Stimulated activated CD4-positive, alpha-beta T cell treated with anti-CD3 and anti-CD28 coated beads, Interleukin-15, amount 100 ng/mL, for 1 hour (primary cell): ENCODE results near the gene TAF10.

Source experiments
- DNase-seq, 2 donors: peaks; one replicate each; pipeline ENCODE4 v3.0.0-alpha.2; 2020; ENCODE audit warnings: low read depth in 1 of 2, low spot score in 1 of 2

TAF10 gene

GRCh38 chr11:6609502-6610015 lies 2.5 kb downstream of the TAF10 start:
- no peak for DNase-seq

- DNase-seq = no peak
Measured at GRCh38 chr11:6608726-6609501, 3.1 kb downstream of the TAF10 start.

- no peak for DNase-seq
Measured at GRCh38 chr11:6608011-6608410, 4.0 kb downstream of the TAF10 start.

- DNase-seq = no peak
Measured at GRCh38 chr11:6607190-6607795, 4.7 kb downstream of the TAF10 start.

GRCh38 chr11:6606471-6607189 lies 5.4 kb downstream of the TAF10 start:
- peak in 1 of 2 donors; percentile 21 for DNase-seq

- no peak for DNase-seq
Measured at GRCh38 chr11:6604790-6605189, 7.2 kb downstream of the TAF10 start.

GRCh38 chr11:6604081-6604626 lies 7.9 kb downstream of the TAF10 start:
- DNase-seq = peak in 1 of 2 donors; percentile 32

GRCh38 chr11:6603287-6604080 lies 8.5 kb downstream of the TAF10 start, which contains the start of the genes ILK and RRP8:
TSS of gene ILK (plus strand) at chr11:6603774. CDS start at chr11:6604272, 498 bp downstream.
TSS of gene RRP8 (minus strand) at chr11:6603616. CDS start at chr11:6603502, 114 bp downstream.
- DNase-seq = peak; percentile 68 to 76

GRCh38 chr11:6602096-6602940 lies 9.7 kb downstream of the TAF10 start:
- no peak for DNase-seq

GRCh38 chr11:6601041-6601461 lies 11.0 kb downstream of the TAF10 start:
- DNase-seq = no peak

GRCh38 chr11:6599881-6600390 lies 12.1 kb downstream of the TAF10 start:
- no peak for DNase-seq

- DNase-seq = no peak
Measured at GRCh38 chr11:6599449-6599848, 12.6 kb downstream of the TAF10 start.

- DNase-seq = no peak
Measured at GRCh38 chr11:6598555-6598954, 13.5 kb downstream of the TAF10 start.

- DNase-seq = no peak
Measured at GRCh38 chr11:6596239-6596877, 15.7 kb downstream of the TAF10 start.

GRCh38 chr11:6594142-6594768 lies 17.8 kb downstream of the TAF10 start:
- no peak for DNase-seq

GRCh38 chr11:6588018-6588417 lies 24.0 kb downstream of the TAF10 start:
- no peak for DNase-seq

GRCh38 chr11:6587360-6587953 lies 24.6 kb downstream of the TAF10 start:
- DNase-seq = no peak
